ENCODE measurements around the gene CAPNS1. TPM values are rescaled to one million over a fixed set of nuclear protein-coding genes. Genes with fewer than 3 reads are reported as not detected.

The CAPNS1 gene
- total and polyA plus RNA-seq, 12 donors = 94.8 to 916 (median 609) TPM

- TF ChIP-seq, protein P1, sequence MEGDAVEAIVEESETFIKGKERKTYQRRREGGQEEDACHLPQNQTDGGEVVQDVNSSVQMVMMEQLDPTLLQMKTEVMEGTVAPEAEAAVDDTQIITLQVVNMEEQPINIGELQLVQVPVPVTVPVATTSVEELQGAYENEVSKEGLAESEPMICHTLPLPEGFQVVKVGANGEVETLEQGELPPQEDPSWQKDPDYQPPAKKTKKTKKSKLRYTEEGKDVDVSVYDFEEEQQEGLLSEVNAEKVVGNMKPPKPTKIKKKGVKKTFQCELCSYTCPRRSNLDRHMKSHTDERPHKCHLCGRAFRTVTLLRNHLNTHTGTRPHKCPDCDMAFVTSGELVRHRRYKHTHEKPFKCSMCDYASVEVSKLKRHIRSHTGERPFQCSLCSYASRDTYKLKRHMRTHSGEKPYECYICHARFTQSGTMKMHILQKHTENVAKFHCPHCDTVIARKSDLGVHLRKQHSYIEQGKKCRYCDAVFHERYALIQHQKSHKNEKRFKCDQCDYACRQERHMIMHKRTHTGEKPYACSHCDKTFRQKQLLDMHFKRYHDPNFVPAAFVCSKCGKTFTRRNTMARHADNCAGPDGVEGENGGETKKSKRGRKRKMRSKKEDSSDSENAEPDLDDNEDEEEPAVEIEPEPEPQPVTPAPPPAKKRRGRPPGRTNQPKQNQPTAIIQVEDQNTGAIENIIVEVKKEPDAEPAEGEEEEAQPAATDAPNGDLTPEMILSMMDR (IDR thresholded peaks at IDR 0.05) = no peak
- TF ChIP-seq POLR2A (IDR thresholded peaks at IDR 0.05) = no peak
- intact Hi-C loops (cut with DNase I) = no loop called here
- no peaks in the 10 kb centered on the region for H3K9me3 ChIP-seq (replicated peaks in 1 of 3)
Measured at GRCh38 chr19:36106441-36106840, 33.4 kb upstream of the CAPNS1 start.

GRCh38 chr19:36106991-36107390 lies 32.9 kb upstream of the CAPNS1 start:
- Histone ChIP-seq H3K36me3 (replicated peaks in 1 of 2) (no peaks in the 10 kb centered on the region), H3K27me3 (no peaks in the 10 kb centered on the region), H3K9me3 (replicated peaks in 1 of 3) (no peaks in the 10 kb centered on the region), H3K27ac (no peak overlapping the region), H3K4me1 (replicated peaks in 1 of 2) (no peaks in the 10 kb centered on the region), H3K4me3 (no peak overlapping the region)
- intact Hi-C loops (cut with DNase I) = no loop called here
- no peak for DNase-seq
- TF ChIP-seq POLR2A (IDR thresholded peaks at IDR 0.05) = no peak
- TF ChIP-seq, protein P1 (IDR thresholded peaks at IDR 0.05) = no peak
- WGBS, 4 donors = 92 to 97% (median 95%) methylated on average over 3 to 5 of the region's 5 CpGs

More at GRCh38 chr19:36106441-36106840, 33.4 kb upstream of the CAPNS1 start:
- Histone ChIP-seq H3K4me3 (no peak overlapping the region), H3K27me3 (no peaks in the 10 kb centered on the region), H3K36me3 (replicated peaks in 1 of 2) (no peaks in the 10 kb centered on the region), H3K27ac (no peak overlapping the region), H3K4me1 (replicated peaks in 1 of 2) (no peaks in the 10 kb centered on the region)
- 92 to 97% (median 95%) methylated on average over 6 of the region's 6 CpGs for WGBS, 4 donors
- DNase-seq = no peak

GRCh38 chr19:36108684-36109083 lies 31.2 kb upstream of the CAPNS1 start:
- intact Hi-C loops (cut with DNase I) = no loop called here
- Histone ChIP-seq H3K9me3 (replicated peaks in 1 of 3) (no peaks in the 10 kb centered on the region), H3K27me3 (no peaks in the 10 kb centered on the region), H3K36me3 (replicated peaks in 1 of 2) (peaks cover 0 to 4% of the 10 kb centered on the region in 2 donors), H3K4me3 (no peak overlapping the region), H3K27ac (no peak overlapping the region), H3K4me1 (replicated peaks in 1 of 2) (peaks cover 2 to 5% of the 10 kb centered on the region in 2 donors)
- no peak for TF ChIP-seq POLR2A (IDR thresholded peaks at IDR 0.05)
- TF ChIP-seq, protein P1 (IDR thresholded peaks at IDR 0.05) = no peak
- DNase-seq = no peak
- 95 to 98% (median 97%) methylated on average over 3 of the region's 3 CpGs for WGBS, 4 donors

GRCh38 chr19:36110487-36111199 lies 29.2 kb upstream of the CAPNS1 start, which contains the start of gene OVOL3:
OVOL3 (plus strand) TSS chr19:36111143; CDS start chr19:36111203, 60 bp downstream.
- no peaks in the 10 kb centered on the region for H3K9me3 ChIP-seq (replicated peaks in 1 of 3)
- no peak for TF ChIP-seq POLR2A (IDR thresholded peaks at IDR 0.05)
- TF ChIP-seq, protein P1 (IDR thresholded peaks at IDR 0.05) = no peak
- no peak for DNase-seq
- no peak within 1 kb of the TSS for H3K4me3 ChIP-seq
- 41 to 92% methylated on average over 1 of the region's 1 CpG; no CpG with 5 or more reads in 2 of the 4 donors for WGBS, 4 donors
- H3K27ac ChIP-seq = no peak within 1 kb of the TSS
- intact Hi-C loops (cut with DNase I) = loop anchor here in 1 of 2 donors (10.0 kb wide), 1 partner anchor 46 kb away; no protein-coding TSS in a partner anchor
- H3K27me3 ChIP-seq = no peaks in the 10 kb centered on the region
- H3K4me1 ChIP-seq (replicated peaks in 1 of 2) = peaks cover 7 to 9% of the 10 kb centered on the region in 2 donors
- H3K36me3 ChIP-seq (replicated peaks in 1 of 2) = peaks cover 0 to 4% of the 10 kb centered on the region in 2 donors
